ENCODE data around the gene TBX4.

DNA sequence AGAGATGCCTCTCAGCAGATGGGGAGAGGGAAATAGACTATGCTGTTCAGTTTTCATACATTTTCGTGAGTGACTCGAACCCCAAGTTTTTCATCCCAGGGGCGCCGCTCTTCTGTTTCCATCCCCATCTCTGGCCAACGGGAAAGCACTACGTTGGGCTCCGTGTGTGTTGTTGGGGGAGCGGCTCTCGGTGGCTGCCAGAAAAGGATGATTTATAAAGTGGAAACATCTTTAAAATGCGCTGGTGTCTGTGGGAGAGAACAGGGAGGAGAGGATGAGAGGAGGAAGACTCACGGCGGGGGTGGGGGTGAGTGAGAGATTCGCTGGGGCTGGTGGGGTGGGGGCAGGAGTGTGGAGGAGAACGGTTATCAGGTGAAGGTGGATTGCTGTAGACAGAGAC lies 5.8 kb downstream of the TBX4 start:
- TF ChIP-seq CTCF (IDR thresholded peaks at IDR 0.05) (no peak), POLR2A (IDR thresholded peaks at IDR 0.05) (no peak)
